ENCODE measurements around the gene HECTD4. TPM values are rescaled to one million over a fixed set of nuclear protein-coding genes. Genes with fewer than 3 reads are reported as not detected.
"Not testable (repeated sequence)": the region's sequence is repeated elsewhere in the genome, so short reads cannot be mapped to it uniquely, and the experiment has no call there.

The HECTD4 gene
- total and polyA plus RNA-seq, 7 donors: 2.1 to 22.8 (median 14.6) TPM

DNA sequence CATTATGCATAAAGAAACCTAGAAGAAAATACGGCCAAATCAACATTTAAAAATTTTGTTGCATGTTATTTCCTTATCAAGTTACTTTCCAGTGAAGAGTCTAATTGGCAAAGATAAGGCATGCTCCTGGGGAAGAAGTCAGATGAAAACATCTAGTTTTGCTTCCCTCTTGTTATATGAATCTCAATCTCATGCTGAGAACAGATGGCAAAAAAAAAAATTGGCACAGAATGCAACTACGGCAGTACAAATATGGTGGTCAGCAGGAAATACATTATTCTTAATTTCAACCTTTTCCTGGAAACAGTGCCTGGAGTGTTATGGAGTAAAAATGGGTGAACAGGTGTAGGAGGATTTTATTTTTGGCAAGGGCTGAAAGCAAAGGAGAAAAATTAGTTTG is 32.8 kb downstream of the HECTD4 start:
- Histone ChIP-seq H3K27ac (no peak overlapping the region), H3K4me3 (no peak overlapping the region), H3K27me3 (ENCODE audit: insufficient read depth in 3 of 3, low read length in 2 of 3) (no peaks in the 10 kb centered on the region), H3K9me3 (no peaks in the 10 kb centered on the region), H3K4me1 (peaks cover 43% of the 10 kb centered on the region), H3K36me3 (ENCODE audit: insufficient read depth in 1 of 2, low read depth in 1 of 2) (no peaks in the 10 kb centered on the region)
- TF ChIP-seq, protein P1, sequence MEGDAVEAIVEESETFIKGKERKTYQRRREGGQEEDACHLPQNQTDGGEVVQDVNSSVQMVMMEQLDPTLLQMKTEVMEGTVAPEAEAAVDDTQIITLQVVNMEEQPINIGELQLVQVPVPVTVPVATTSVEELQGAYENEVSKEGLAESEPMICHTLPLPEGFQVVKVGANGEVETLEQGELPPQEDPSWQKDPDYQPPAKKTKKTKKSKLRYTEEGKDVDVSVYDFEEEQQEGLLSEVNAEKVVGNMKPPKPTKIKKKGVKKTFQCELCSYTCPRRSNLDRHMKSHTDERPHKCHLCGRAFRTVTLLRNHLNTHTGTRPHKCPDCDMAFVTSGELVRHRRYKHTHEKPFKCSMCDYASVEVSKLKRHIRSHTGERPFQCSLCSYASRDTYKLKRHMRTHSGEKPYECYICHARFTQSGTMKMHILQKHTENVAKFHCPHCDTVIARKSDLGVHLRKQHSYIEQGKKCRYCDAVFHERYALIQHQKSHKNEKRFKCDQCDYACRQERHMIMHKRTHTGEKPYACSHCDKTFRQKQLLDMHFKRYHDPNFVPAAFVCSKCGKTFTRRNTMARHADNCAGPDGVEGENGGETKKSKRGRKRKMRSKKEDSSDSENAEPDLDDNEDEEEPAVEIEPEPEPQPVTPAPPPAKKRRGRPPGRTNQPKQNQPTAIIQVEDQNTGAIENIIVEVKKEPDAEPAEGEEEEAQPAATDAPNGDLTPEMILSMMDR (IDR thresholded peaks at IDR 0.05): no peak
- ATAC-seq: no peak
- DNase-seq: no peak
- intact Hi-C loops (cut with DNase I): no loop called here
- 27 to 36% (median 30%) methylated on average over 2 of the region's 2 CpGs for WGBS, 3 donors

DNA sequence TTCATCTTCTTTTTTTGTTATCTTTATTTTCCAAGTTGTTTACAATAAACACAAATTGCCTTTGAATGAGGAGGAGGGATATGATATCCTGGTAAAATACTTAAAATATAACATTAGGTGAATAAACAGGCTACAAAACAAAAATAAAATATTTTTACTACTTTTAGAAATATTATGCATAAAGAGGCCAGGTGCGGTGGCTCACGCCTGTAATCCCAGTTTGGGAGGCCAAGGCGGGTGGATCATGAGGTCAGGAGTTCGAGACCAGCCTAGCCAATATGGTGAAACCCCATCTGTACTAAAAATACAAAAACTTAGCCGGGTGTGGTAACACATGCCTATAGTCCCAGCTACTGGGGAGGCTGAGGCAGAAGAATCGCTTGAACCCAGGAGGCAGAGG is 33.3 kb downstream of the HECTD4 start:
- 68 to 92% (median 77%) methylated on average over 6 of the region's 6 CpGs for WGBS, 3 donors
- H3K36me3 ChIP-seq (ENCODE audit: insufficient read depth in 1 of 2, low read depth in 1 of 2); ATAC-seq; H3K27ac ChIP-seq; H3K27me3 ChIP-seq (ENCODE audit: insufficient read depth in 3 of 3, low read length in 2 of 3); DNase-seq; H3K4me3 ChIP-seq; H3K9me3 ChIP-seq; intact Hi-C loops (cut with DNase I): not testable (repeated sequence)
- H3K4me1 ChIP-seq: peaks cover 43% of the 10 kb centered on the region

DNA sequence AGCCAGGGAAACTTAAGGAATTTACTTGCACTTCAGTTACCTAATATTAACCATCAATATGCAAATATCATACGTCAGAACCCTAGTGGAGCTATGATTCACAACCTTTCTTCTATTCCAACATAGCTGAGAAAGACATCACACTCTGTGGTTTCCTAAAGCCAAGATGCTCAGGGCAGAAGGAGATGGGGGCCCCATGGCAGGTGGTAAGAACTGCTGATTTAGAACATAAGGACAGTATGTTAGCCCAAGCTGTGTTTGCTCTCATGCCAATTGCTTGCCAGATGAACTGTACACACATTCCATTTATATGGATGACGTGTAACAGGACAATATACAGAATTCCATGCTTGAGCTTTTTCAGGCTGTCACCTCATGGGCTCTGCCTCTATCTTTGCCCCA is 34.6 kb downstream of the HECTD4 start:
- peak in 3 of 4 donors; percentile 19 to 50 (median 21) for ATAC-seq
- WGBS, 3 donors: 55 to 72% (median 61%) methylated on average over 2 of the region's 2 CpGs

DNA sequence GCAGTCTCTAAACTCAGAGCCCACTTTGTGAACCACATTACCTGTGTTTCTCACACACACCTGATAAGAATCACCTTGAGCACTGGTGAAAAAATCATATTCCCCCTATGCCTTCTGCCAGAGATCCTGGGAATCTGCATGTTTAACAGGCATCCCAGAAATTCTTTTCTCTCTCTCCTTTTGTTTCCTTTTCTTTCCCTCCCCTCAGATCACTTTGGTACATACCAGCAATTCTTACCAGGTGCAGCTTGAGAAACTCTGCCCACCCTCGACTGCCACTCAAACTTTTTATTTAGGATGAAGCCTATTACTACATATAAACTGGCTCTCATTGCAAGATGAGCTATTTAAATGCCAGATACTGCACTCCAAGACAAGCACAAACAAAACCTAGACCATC is 36.0 kb downstream of the HECTD4 start:
- no peaks in the 10 kb centered on the region for H3K27me3 ChIP-seq (ENCODE audit: insufficient read depth in 3 of 3, low read length in 2 of 3)
- no peak overlapping the region for H3K27ac ChIP-seq
- TF ChIP-seq, protein P1 (IDR thresholded peaks at IDR 0.05): no peak
- H3K4me1 ChIP-seq: peaks cover 58% of the 10 kb centered on the region
- H3K4me3 ChIP-seq: no peak overlapping the region
- H3K36me3 ChIP-seq (ENCODE audit: insufficient read depth in 1 of 2, low read depth in 1 of 2): no peaks in the 10 kb centered on the region
- DNase-seq (no peak), ATAC-seq (no peak)
- intact Hi-C loops (cut with DNase I): no loop called here
- 53 to 60% (median 56%) methylated on average over 1 of the region's 1 CpG for WGBS, 3 donors
- H3K9me3 ChIP-seq: no peaks in the 10 kb centered on the region

More for the DNA sequence above, 34.6 kb downstream of the HECTD4 start:
- intact Hi-C loops (cut with DNase I): no loop called here
- Histone ChIP-seq H3K9me3 (no peaks in the 10 kb centered on the region), H3K4me3 (no peak overlapping the region), H3K27me3 (ENCODE audit: insufficient read depth in 3 of 3, low read length in 2 of 3) (no peaks in the 10 kb centered on the region), H3K27ac (no peak overlapping the region), H3K36me3 (ENCODE audit: insufficient read depth in 1 of 2, low read depth in 1 of 2) (no peaks in the 10 kb centered on the region), H3K4me1 (peaks cover 51% of the 10 kb centered on the region)
- TF ChIP-seq, protein P1 (IDR thresholded peaks at IDR 0.05): no peak
- DNase-seq: no peak

DNA sequence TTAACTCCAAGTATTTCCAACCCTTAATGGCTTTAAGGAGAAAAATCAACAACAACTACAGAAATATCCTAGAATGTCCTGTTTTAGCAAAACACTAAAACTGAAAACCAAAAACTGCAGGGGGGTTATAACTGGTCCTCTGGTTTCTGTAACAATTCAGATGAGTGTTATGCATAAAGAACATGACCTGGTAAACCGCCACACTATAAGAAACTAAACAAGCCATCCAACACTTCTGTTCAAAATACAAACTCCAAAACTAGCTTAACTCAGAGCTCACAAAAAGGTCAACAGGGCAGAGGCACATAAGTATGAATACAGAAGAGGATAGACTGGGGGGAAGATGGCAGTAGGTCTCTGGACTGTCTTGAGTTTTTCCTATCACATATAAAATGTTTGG is 38.0 kb downstream of the HECTD4 start:
- H3K9me3 ChIP-seq: no peaks in the 10 kb centered on the region
- 87 to 100% (median 99%) methylated on average over 1 of the region's 1 CpG for WGBS, 3 donors
- TF ChIP-seq, protein P1 (IDR thresholded peaks at IDR 0.05): no peak
- H3K27ac ChIP-seq: no peak overlapping the region
- peaks cover 52% of the 10 kb centered on the region for H3K4me1 ChIP-seq
- no peak overlapping the region for H3K4me3 ChIP-seq
- no peaks in the 10 kb centered on the region for H3K27me3 ChIP-seq (ENCODE audit: insufficient read depth in 3 of 3, low read length in 2 of 3)
- no peaks in the 10 kb centered on the region for H3K36me3 ChIP-seq (ENCODE audit: insufficient read depth in 1 of 2, low read depth in 1 of 2)
- DNase-seq: no peak
- ATAC-seq: no peak
- intact Hi-C loops (cut with DNase I): no loop called here

All from psoas muscle (tissue), 8 donors.